HepG2 (cell line): Measurements from ENCODE around the gene JMJD1C. TPM values are rescaled to one million over a fixed set of nuclear protein-coding genes. Genes with fewer than 3 reads are reported as not detected.

Experiments used
- ATAC-seq: fragments of 200-7000 bp; cut with Tn5 transposase; 3 replicates; pipeline ENCODE4 v1.9.1; 2020; ENCODE audit warnings: mild to moderate bottlenecking, moderate library complexity
- BruUV-seq: library from RNA; stranded (reverse); fragments of 400-500 nt; replicated peaks from 2 replicates; lab custom pipeline; 2021; lab: Mats Ljungman, UMichigan
- CTCF ChIA-PET: fragments of 300-600 bp; formaldehyde crosslinking; extraction: SDS; loops from one replicate; lab custom pipeline; 2021; ENCODE audit warnings: low total read pairs, inconsistent platforms, low intra/inter-chr PET ratio; lab: Yijun Ruan, JAX
- POLR2A ChIA-PET: fragments of 350-600 bp; sonication (Branson Sonifier 250); formaldehyde crosslinking; loops from one replicate; lab custom pipeline; 2020; ENCODE audit warnings: antibody characterized with exemption, inconsistent platforms; lab: Yijun Ruan, JAX
- DNase-seq: peaks from one replicate; pipeline ENCODE4 v3.0.0-alpha.2; 2015; ENCODE audit warnings: low spot score
- FAIRE-seq: peaks from 3 replicates; lab custom pipeline; 2011; peaks lifted over from hg19 to GRCh38; lab: Jason Lieb, UNC
- H2AFZ ChIP-seq: one replicate; pipeline ENCODE4 v1.6.1; 2011; ENCODE audit warnings: low read length, inconsistent platforms
- H3K27ac ChIP-seq: fragments of 300-600 bp; 3 replicates; pipeline ENCODE4 v1.8.0; 2011; ENCODE audit warnings: mixed run types, mild to moderate bottlenecking, mixed read lengths, low read length, inconsistent platforms; ENCODE audit not compliant: insufficient read depth; ENCODE audit errors: extremely low read length
- H3K27me3 ChIP-seq, 2 experiments: fragments of 200-600 bp in 1 of 2; 2 replicates in 1 of 2; 3 replicates in 1 of 2; pipeline versions ENCODE4 v1.6.0 to v1.8.0; 2011; ENCODE audit warnings: low read length in 2 of 2, mild to moderate bottlenecking in 2 of 2, moderate library complexity in 2 of 2, inconsistent platforms in 1 of 2; ENCODE audit not compliant: insufficient read depth in 2 of 2, control insufficient read depth in 1 of 2
- H3K36me3 ChIP-seq, 2 experiments: fragments of 200-600 bp in 1 of 2; replicated peaks in 1 of 2; 2 replicates in 1 of 2; 3 replicates in 1 of 2; pipeline versions ENCODE4 v1.5.1 to v1.8.0; 2011; ENCODE audit warnings: low read length in 2 of 2, inconsistent platforms in 1 of 2; ENCODE audit not compliant: insufficient read depth in 2 of 2, control insufficient read depth in 1 of 2
- H3K4me1 ChIP-seq: 2 replicates; pipeline ENCODE4 v1.5.1; 2012; ENCODE audit warnings: low read length, inconsistent platforms; ENCODE audit not compliant: insufficient read depth
- H3K4me2 ChIP-seq: 2 replicates; pipeline ENCODE4 v1.6.0; 2011; ENCODE audit warnings: low read depth, low read length, inconsistent platforms
- H3K4me3 ChIP-seq, 3 experiments: fragments of 200-600 bp in 1 of 3; sonication (generic), shearing (Covaris generic) in 1 of 3; replicated peaks in 1 of 3; 2 replicates each; pipeline ENCODE4 v1.5.1; 2011 to 2016; ENCODE audit warnings: low read length in 3 of 3, inconsistent platforms in 2 of 3, low read depth in 2 of 3, mild to moderate bottlenecking in 2 of 3, control low read depth in 1 of 3, mixed read lengths in 1 of 3; ENCODE audit not compliant: insufficient read depth in 1 of 3
- H3K79me2 ChIP-seq: one replicate; pipeline ENCODE4 v1.6.1; 2011; ENCODE audit warnings: low read length, inconsistent platforms; ENCODE audit not compliant: insufficient read depth
- H3K9ac ChIP-seq: 2 replicates; pipeline ENCODE4 v1.6.0; 2011; ENCODE audit warnings: mild to moderate bottlenecking, low read depth, low read length, inconsistent platforms; ENCODE audit not compliant: insufficient read depth
- H3K9me3 ChIP-seq: 2 replicates; pipeline ENCODE4 v1.5.1; 2012; ENCODE audit warnings: mild to moderate bottlenecking, low read length
- H4K20me1 ChIP-seq: 2 replicates; pipeline ENCODE4 v1.6.0; 2011; ENCODE audit warnings: inconsistent platforms, mild to moderate bottlenecking, low read length, moderate library complexity; ENCODE audit not compliant: insufficient read depth
- EHMT2 ChIP-seq: fragments of 200-600 bp; sonication (generic); IDR thresholded peaks from 2 replicates; pipeline ENCODE4 v1.7.0; 2017; ENCODE audit warnings: antibody characterized with exemption, low read depth, low read length, borderline replicate concordance
- ELK4 ChIP-seq: sonication (generic); formaldehyde crosslinking; IDR thresholded peaks from 2 replicates; pipeline ENCODE4 v1.9.0; 2021; ENCODE audit warnings: missing genetic modification reagents, borderline replicate concordance
- ETS1 ChIP-seq: sonication (generic); formaldehyde crosslinking; IDR thresholded peaks from 2 replicates; pipeline ENCODE4 v1.4.0; 2020; ENCODE audit warnings: missing genetic modification reagents
- KDM4B ChIP-seq: sonication (generic); formaldehyde crosslinking; IDR thresholded peaks from 2 replicates; pipeline ENCODE4 v1.4.0; 2020; ENCODE audit warnings: missing genetic modification reagents
- NFIB ChIP-seq: sonication (generic); formaldehyde crosslinking; IDR thresholded peaks from 2 replicates; pipeline ENCODE4 v1.9.0; 2021; ENCODE audit warnings: missing genetic modification reagents, mild to moderate bottlenecking, borderline replicate concordance
- NR2F2 ChIP-seq: IDR thresholded peaks from 2 replicates; pipeline ENCODE4 v1.6.1; 2012; ENCODE audit warnings: low read depth, inconsistent platforms, borderline replicate concordance
- PHF8 ChIP-seq: sonication (generic); formaldehyde crosslinking; IDR thresholded peaks from 2 replicates; pipeline ENCODE4 v1.5.0; 2020; ENCODE audit warnings: missing genetic modification reagents
- PREB ChIP-seq: sonication (generic); formaldehyde crosslinking; IDR thresholded peaks from 2 replicates; pipeline ENCODE4 v1.4.0; 2020; ENCODE audit warnings: missing genetic modification reagents
- THAP8 ChIP-seq: sonication (generic); formaldehyde crosslinking; IDR thresholded peaks from 2 replicates; pipeline ENCODE4 v1.5.1; 2020; ENCODE audit warnings: missing genetic modification reagents, mild to moderate bottlenecking, borderline replicate concordance
- ZBTB10 ChIP-seq: sonication (generic); formaldehyde crosslinking; IDR thresholded peaks from 2 replicates; pipeline ENCODE4 v1.4.0; 2020; ENCODE audit warnings: missing genetic modification reagents, borderline replicate concordance
- ZNF253 ChIP-seq: sonication (generic); formaldehyde crosslinking; IDR thresholded peaks from 2 replicates; pipeline ENCODE4 v1.8.0; 2022; ENCODE audit warnings: mild to moderate bottlenecking, missing genetic modification reagents, borderline replicate concordance
- ZNF263 ChIP-seq: sonication (generic); formaldehyde crosslinking; IDR thresholded peaks from 2 replicates; pipeline ENCODE4 v1.4.0; 2020; ENCODE audit warnings: missing genetic modification reagents
- ZNF317 ChIP-seq: sonication (generic); formaldehyde crosslinking; IDR thresholded peaks from 2 replicates; pipeline ENCODE4 v1.5.0; 2020; ENCODE audit warnings: mild to moderate bottlenecking, missing genetic modification reagents
- ZNF615 ChIP-seq: sonication (generic); formaldehyde crosslinking; IDR thresholded peaks from 2 replicates; pipeline ENCODE4 v1.5.0; 2020; ENCODE audit warnings: mild to moderate bottlenecking, missing genetic modification reagents, borderline replicate concordance
- ZSCAN25 ChIP-seq: sonication (generic); formaldehyde crosslinking; IDR thresholded peaks from 2 replicates; pipeline ENCODE4 v1.8.0; 2022; ENCODE audit warnings: mild to moderate bottlenecking, missing genetic modification reagents
- WGBS: methylation state at CpG from one replicate; pipeline ENCODE4 v1.1.6; 2017; ENCODE audit warnings: low lambda C conversion rate; 5-methylcytosine and 5-hydroxymethylcytosine counted together
- in situ Hi-C: cut with HindIII; loops from 2 replicates; pipeline ENCODE4 v1.10.0; 2017; ENCODE audit warnings: low pct_unique_long_range_greater_than_20kb; ENCODE audit not compliant: extremely low pct_ligation_motif_present
- intact Hi-C: fragments of 100-400 bp; cut with micrococcal nuclease; formaldehyde crosslinking; loops from one replicate; pipeline ENCODE4 v1.10.0; 2022; ENCODE audit not compliant: unreplicated experiment
- polyA plus RNA-seq, 8 experiments: library from polyadenylated mRNA; depleted of rRNA in 3 of 8; stranded (reverse) in 7 of 8; unstranded in 1 of 8; fragments of >200 nt; fragmentation: Illumina TruSeq in 4 of 8; extraction: Trizol in 4 of 8; gene quantifications; 2 replicates each; pipeline versions ENCODE4 v1.2.1 to v1.2.3, GENCODE V29; 2011 to 2016; ENCODE audit warnings: low read depth in 4 of 8, missing spikeins in 1 of 8, mixed read lengths in 1 of 8; ENCODE audit not compliant: insufficient read depth in 1 of 8
- total RNA-seq, 5 experiments: library from RNA; depleted of rRNA; stranded (reverse); fragments of >200 nt; fragmentation: Illumina TruSeq; extraction: Trizol; gene quantifications; 2 replicates each; pipeline ENCODE4 v1.2.3, GENCODE V29; 2016; ENCODE audit warnings: low read depth in 1 of 5
- TF ChIP-seq, protein P1 (sequence below): sonication (generic); formaldehyde crosslinking; IDR thresholded peaks from 2 replicates; pipeline ENCODE4 v1.4.0; 2020; ENCODE audit warnings: mild to moderate bottlenecking, low read depth, missing genetic modification reagents

JMJD1C gene
- total and polyA plus RNA-seq, 2 of the 13 experiments (the other 11 are each of a cell fraction or from before 2014, with no cell fraction given), result 42.3 to 42.7 TPM

DNA sequence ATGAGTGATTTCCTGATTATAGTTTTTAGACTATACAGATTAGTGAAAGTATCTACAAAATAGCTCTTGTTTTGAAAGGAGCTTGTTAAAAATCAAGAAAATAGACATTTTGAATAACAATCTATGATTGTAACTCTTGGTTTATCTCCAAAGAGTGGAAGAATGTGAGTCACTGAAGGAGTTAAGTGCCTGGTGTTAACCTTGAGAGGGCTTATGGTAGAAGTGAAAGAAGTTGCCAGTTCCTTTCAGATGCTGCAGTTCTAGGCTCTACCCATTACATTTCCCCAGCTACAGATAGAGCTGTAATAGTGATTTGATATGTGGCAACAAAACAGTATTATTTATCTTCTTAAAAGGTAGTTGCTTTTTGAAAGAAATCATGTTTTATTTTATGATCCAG is 320.0 kb downstream of the JMJD1C start (continued):
- TF ChIP-seq ZBTB10 (CRISPR knock-in tag) (no peak), ZSCAN25 (no peak), PHF8 (no peak), NFIB (CRISPR knock-in tag) (no peak), PREB (CRISPR knock-in tag) (no peak), KDM4B (no peak), ZNF317 (no peak)

DNA sequence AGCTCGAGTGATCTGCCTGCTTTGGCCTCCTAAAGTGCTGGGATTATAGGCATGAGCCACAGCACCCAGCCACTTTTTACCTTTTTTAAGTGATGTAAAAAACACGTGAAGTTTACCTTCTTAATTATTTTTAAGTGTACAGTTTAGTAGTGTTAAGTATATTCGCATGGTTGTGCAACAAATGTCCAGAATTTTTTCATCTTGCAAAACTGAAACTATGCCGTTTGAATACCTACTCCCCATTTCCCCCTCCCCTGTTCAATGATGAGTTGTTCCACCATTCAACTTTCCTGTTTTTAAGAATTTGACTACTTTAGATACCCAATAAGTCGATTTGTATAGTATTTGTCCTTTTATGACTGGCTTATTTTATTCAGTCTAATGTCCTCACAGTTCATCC is 321.8 kb downstream of the JMJD1C start:
- CTCF ChIA-PET, result no interaction called here
- TF ChIP-seq THAP8 (no peak), ELK4 (CRISPR knock-in tag) (no peak), ETS1 (CRISPR knock-in tag) (no peak), ZNF615 (CRISPR knock-in tag) (no peak), EHMT2 (no peak), ZNF253 (CRISPR knock-in tag) (no peak), ZNF263 (no peak), NR2F2 (no peak)
- TF ChIP-seq, protein P1, sequence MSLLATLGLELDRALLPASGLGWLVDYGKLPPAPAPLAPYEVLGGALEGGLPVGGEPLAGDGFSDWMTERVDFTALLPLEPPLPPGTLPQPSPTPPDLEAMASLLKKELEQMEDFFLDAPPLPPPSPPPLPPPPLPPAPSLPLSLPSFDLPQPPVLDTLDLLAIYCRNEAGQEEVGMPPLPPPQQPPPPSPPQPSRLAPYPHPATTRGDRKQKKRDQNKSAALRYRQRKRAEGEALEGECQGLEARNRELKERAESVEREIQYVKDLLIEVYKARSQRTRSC (CRISPR knock-in tag), result no peak

More for the DNA sequence above, 321.8 kb downstream of the JMJD1C start:
- Histone ChIP-seq H3K27ac (no peak overlapping the region), H3K4me1 (no peaks in the 10 kb centered on the region), H3K9me3 (no peaks in the 10 kb centered on the region), H3K27me3 (no peaks in the 10 kb centered on the region), H3K4me3 (no peak overlapping the region), H3K79me2 (peaks cover 75% of the 10 kb centered on the region), H3K36me3 (peaks cover 3 to 15% of the 10 kb centered on the region in 2 experiments; a peak in 4 of 5 replicates), H2AFZ (no peak overlapping the region), H3K9ac (no peak overlapping the region), H3K4me2 (no peak overlapping the region), H4K20me1 (peaks cover 32% of the 10 kb centered on the region; the same call in 1 of the 2 replicates)
- DNase-seq (no peak), ATAC-seq (no peak), FAIRE-seq (no peak)
- 85% methylated on average over 5 of the region's 5 CpGs for WGBS
- in situ Hi-C loops, result no loop called here
- intact Hi-C loops, result no loop called here
- BruUV-seq, result no TSS peak
- POLR2A ChIA-PET, result no interaction called here
